ENCODE results near the gene POLR1B. TPM values are rescaled to one million over a fixed set of nuclear protein-coding genes. Genes with fewer than 3 reads are reported as not detected.
"Not testable (repeated sequence)": the region's sequence is repeated elsewhere in the genome, so short reads cannot be mapped to it uniquely, and the experiment has no call there.

POLR1B gene
- total and polyA plus RNA-seq, 8 donors = 18.4 to 25.3 (median 21.2) TPM

- DNase-seq = no peak
These were observed 7.4 kb upstream of the POLR1B start for GRCh38 chr2:112534826-112535225.

GRCh38 chr2:112536665-112537064 is 5.6 kb upstream of the POLR1B start:
- H3K36me3 ChIP-seq = peaks cover 0 to 16% of the 10 kb centered on the region in 2 donors
- intact Hi-C loops (cut with DNase I); H3K9me3 ChIP-seq; H3K27ac ChIP-seq; ATAC-seq; H3K27me3 ChIP-seq; H3K4me1 ChIP-seq; H3K4me3 ChIP-seq; DNase-seq: not testable (repeated sequence)

More at GRCh38 chr2:112534826-112535225, 7.4 kb upstream of the POLR1B start:
- no peak overlapping the region for H3K27ac ChIP-seq
- no peak overlapping the region for H3K4me3 ChIP-seq
- no peaks in the 10 kb centered on the region for H3K27me3 ChIP-seq
- no peaks in the 10 kb centered on the region for H3K4me1 ChIP-seq
- no peaks in the 10 kb centered on the region for H3K9me3 ChIP-seq
- intact Hi-C loops (cut with DNase I) = no loop called here
- no peak for TF ChIP-seq CTCF (IDR thresholded peaks at IDR 0.05)
- no peak for ATAC-seq
- H3K36me3 ChIP-seq = peaks cover 0 to 30% of the 10 kb centered on the region in 2 donors

GRCh38 chr2:112539306-112539705 is 3.0 kb upstream of the POLR1B start:
- Histone ChIP-seq H3K27me3 (no peaks in the 10 kb centered on the region), H3K27ac (no peak overlapping the region), H3K36me3 (no peaks in the 10 kb centered on the region), H3K4me3 (no peak overlapping the region), H3K9me3 (no peaks in the 10 kb centered on the region), H3K4me1 (peaks cover 9 to 23% of the 10 kb centered on the region in 2 donors)
- no peak for ATAC-seq
- no peak for TF ChIP-seq CTCF (IDR thresholded peaks at IDR 0.05)
- no peak for DNase-seq
- intact Hi-C loops (cut with DNase I) = no loop called here

- intact Hi-C loops (cut with DNase I) = no loop called here
- no peak for DNase-seq
- Histone ChIP-seq H3K9me3 (no peaks in the 10 kb centered on the region), H3K36me3 (peaks cover 0 to under 1% of the 10 kb centered on the region in 2 donors), H3K27me3 (no peaks in the 10 kb centered on the region), H3K4me3 (peak overlapping the region in 1 of 2 donors; percentile 91), H3K27ac (peak overlapping the region in 1 of 2 donors; percentile 90), H3K4me1 (peaks cover 9 to 28% of the 10 kb centered on the region in 2 donors)
- TF ChIP-seq CTCF (IDR thresholded peaks at IDR 0.05) = no peak
- no peak for ATAC-seq
These were observed 1.4 kb upstream of the POLR1B start for GRCh38 chr2:112540906-112541305.

- peak overlapping the region; percentile 91 to 96 for H3K4me3 ChIP-seq
- H3K4me1 ChIP-seq = peaks cover 9 to 28% of the 10 kb centered on the region in 2 donors
- H3K27ac ChIP-seq = peak overlapping the region; percentile 87 to 90
- DNase-seq (peak in 3 of 4 donors; percentile 71 to 90 (median 76)), ATAC-seq (peak; percentile 81)
- no peak for TF ChIP-seq CTCF (IDR thresholded peaks at IDR 0.05)
- H3K36me3 ChIP-seq = peaks cover 0 to 6% of the 10 kb centered on the region in 2 donors
- intact Hi-C loops (cut with DNase I) = no loop called here
- H3K9me3 ChIP-seq = no peaks in the 10 kb centered on the region
- no peaks in the 10 kb centered on the region for H3K27me3 ChIP-seq
These were observed 746 bp upstream of the POLR1B start for GRCh38 chr2:112541315-112542122.
